Hematopoietic multipotent progenitor cell (in vitro differentiated cells): ENCODE data around the gene PALMD. TPM values are rescaled to one million over a fixed set of nuclear protein-coding genes. Genes with fewer than 3 reads are reported as not detected.

ENCODE experiments used
- DNase-seq, 3 donors: peaks; one replicate each; pipeline ENCODE4 v3.0.0-alpha.2; 2011 to 2015; ENCODE audit warnings: low read depth in 2 of 3, low spot score in 2 of 3
- total RNA-seq: library from RNA; depleted of rRNA; stranded (reverse); fragments of >200 nt; gene quantifications from one replicate; pipeline ENCODE4 v1.2.3, GENCODE V29; 2012

Gene PALMD, protein sequence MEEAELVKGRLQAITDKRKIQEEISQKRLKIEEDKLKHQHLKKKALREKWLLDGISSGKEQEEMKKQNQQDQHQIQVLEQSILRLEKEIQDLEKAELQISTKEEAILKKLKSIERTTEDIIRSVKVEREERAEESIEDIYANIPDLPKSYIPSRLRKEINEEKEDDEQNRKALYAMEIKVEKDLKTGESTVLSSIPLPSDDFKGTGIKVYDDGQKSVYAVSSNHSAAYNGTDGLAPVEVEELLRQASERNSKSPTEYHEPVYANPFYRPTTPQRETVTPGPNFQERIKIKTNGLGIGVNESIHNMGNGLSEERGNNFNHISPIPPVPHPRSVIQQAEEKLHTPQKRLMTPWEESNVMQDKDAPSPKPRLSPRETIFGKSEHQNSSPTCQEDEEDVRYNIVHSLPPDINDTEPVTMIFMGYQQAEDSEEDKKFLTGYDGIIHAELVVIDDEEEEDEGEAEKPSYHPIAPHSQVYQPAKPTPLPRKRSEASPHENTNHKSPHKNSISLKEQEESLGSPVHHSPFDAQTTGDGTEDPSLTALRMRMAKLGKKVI
- total RNA-seq: under 0.01 TPM

DNA sequence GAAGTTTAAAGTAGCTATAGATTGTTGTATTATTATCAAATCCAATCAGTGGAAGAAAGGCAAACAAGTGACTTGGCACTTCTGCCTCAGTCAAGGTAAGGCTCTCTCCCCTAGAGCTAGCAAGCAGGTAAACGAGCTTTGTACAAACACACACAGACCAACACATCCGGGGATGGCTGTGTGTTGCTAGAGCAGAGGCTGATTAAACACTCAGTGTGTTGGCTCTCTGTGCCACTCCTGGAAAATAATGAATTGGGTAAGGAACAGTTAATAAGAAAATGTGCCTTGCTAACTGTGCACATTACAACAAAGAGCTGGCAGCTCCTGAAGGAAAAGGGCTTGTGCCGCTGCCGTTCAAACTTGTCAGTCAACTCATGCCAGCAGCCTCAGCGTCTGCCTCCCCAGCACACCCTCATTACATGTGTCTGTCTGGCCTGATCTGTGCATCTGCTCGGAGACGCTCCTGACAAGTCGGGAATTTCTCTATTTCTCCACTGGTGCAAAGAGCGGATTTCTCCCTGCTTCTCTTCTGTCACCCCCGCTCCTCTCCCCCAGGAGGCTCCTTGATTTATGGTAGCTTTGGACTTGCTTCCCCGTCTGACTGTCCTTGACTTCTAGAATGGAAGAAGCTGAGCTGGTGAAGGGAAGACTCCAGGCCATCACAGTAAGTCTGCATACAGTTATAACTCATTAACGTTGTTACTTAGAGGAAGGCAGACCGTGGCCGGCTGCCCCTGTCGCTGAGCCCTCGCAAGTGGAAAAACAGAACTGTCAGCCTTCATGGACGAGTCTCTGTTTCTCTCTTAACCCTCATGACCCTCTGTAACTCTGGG, at the start of gene PALMD:
Gene PALMD (plus strand): TSS at position 415 of the 833 bp plus-strand sequence. CDS start 205 bp downstream, at position 620.
- DNase-seq: no peak

DNA sequence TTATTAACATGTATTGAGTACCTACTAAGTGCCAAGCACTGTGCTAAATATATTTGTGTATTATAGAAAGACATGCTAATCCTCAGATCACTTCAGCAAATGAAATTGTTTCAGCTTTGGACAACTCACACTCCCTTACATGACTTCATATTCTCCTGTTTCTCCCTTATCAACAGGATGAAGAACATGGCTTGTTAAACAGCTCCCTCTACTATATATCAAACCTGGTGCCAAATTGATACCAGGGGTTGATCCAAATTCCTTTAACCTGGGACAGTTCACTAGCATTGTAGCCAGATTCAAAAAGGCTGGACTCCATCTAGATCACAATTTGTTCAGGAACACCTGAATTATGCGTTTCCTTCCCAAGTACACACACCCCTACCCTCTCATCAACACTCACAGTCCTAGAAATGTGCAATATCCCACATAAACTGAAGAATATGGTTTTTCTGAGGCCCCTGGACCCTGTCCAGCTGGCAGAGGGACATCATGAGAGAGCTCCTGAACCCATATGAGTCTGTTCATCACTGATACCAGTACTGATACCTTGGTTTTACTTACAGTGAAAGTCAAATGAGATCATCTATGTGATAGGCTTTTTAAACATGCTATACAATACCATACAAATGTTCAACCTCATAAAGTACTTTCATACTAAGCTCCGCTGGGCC, 47.0 kb upstream of the PALMD start:
- no peak for DNase-seq

DNA sequence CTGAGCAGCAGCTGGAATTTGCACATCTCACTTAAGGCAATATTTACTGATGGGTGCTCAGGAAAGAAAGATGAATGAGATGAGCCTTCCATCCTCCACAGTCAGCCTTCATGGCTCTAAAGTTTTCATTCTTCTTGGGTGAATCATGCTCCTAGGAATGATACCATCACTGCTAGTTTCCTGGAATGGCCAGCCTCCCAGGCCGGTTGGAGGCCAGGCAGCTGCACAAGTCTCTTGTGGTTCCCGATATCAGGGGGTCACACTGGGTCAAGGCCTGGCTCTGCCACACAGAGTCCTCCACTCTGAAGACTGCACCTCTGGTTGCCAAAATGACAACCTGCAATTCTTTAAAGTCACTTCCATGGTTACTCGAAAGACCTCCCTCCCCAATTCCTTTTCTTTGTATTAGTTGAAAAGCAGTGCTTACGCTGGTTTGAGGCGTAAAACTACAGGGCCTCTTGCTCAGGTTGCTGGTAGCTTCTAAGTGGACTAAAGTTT, 46.2 kb upstream of the PALMD start:
- DNase-seq: no peak

DNA sequence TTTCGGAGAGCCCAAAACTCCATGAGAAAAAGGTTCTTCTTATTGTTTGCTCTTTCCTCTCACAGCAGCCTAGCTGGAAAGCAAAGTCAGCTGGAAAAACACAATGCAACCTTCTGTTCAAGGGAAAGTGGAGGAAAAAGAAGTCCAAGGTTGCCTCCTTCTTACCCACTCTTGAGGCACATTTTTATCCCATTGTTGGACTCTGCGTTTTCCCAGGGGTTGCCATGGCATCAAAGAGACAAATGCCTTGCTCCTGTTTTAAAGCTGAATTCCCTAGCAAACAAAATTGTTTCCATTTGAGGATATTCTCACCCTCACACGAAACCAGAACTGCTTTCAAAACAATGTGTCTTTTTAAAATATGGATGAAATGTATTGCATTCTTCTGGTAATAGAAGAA, 45.1 kb upstream of the PALMD start:
- DNase-seq: no peak

DNA sequence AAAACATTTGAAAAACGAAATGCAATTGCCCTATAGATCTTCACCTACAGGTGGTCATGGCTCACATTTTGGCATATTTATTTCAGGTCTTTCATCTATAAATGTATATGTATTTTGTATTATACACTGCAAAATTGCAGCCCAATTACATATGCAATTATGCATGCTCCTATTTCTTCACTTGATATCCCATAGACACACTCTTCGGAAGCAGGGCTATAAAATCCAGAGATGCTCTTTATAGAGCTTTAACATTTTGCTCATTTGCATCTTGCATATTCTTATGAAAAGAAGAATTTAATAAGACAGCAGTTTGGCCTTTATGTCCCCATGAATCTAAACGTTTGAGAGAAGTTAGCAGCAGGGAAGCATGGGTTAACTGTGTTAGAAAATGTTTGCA, 44.7 kb upstream of the PALMD start:
- no peak for DNase-seq

DNA sequence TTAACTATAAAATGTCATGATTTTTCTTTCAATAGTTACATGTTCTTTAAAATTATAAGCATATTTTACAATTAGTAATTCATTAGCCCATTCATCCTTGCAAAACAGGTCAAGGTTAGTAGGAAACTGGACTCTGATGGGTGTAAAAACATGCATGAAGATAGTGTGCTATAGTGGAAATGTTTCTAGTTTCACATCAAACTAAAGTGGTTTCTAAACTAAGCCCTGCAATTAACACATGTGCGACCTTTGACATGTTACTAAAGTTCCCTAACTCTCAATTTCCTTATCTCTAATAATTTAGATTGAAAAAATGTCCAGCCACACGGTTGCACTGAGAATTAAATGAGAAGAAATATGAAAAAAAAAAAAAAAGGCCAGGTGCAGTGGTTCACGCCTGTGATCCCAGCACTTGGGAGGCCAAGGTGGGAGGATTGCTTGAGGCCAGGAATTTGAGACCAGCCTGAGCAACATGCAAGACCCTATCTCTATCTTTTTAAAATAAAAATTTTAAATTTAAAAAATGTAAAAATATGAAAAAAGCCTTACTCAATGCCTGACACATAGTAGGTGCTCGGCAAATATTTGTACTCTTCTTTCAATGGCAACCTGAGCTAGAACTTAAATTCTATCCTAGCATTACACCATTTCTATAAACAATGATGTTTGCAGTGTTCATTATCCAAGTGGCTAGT, 44.1 kb upstream of the PALMD start:
- DNase-seq: no peak

DNA sequence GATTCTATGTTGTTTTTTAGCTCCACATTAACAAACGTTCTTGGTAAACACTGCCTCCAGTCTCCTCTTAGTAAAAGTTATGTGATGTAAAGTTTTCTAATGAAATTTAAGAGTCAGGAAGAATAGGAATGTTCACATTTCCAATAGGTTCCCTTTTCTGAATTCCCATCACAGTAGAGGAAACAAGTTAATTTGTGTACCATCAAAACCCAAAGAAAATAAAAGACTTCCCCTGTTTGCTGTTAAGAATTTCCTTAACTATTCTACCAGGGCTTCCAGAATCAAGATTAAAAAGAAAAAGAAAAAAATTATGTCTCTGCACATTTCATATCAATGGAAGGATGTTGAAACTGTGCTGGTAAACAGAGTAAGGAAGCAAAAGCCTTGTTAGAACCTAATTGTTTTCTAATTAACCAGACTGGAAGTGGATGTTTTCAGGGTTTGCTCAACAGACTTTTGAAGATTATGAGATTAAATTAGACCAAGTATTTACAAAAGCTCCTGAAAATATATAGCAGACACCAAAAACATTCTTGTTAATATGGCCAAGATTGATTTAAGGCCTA, 43.4 kb upstream of the PALMD start:
- no peak for DNase-seq

DNA sequence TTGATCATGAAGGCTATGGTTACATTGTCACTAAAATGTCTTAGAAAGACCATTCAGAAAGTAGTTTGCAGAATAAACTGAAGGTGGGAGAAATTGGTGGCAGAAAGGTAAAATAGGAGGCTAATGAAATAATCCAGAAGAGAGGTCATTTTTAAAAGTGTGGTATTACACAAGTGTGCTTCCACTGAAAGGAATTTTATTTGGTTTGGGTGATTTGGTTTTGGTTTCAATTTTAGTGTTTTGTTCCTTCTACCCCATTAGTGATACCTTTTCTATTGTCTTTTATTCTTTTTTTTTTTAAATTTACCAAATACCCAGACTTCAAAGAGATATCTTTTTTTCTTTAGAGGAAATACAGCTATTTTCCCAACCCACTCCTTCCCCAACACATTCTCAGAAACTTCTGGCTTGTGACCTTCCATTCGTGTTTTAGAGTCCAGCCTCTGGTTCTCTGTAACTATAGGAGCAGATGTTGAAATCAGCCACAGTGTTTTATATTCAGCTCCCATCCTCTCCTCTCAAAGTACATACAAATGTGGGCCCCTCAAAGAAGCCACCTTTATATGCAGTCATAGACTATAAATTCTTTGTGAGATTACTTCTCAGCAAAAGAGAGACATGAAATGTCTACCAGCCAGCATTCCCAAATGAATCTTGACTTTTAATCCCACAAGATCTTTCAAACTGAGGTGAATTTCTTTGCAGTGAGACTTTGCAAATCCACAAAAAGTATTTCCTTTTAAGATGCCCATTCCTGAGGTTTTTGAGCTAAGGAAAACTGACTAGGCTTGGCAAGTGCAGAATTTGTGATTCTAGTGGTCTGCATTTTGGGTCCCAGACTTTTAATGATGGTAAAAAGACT, 42.0 kb upstream of the PALMD start:
- no peak for DNase-seq

DNA sequence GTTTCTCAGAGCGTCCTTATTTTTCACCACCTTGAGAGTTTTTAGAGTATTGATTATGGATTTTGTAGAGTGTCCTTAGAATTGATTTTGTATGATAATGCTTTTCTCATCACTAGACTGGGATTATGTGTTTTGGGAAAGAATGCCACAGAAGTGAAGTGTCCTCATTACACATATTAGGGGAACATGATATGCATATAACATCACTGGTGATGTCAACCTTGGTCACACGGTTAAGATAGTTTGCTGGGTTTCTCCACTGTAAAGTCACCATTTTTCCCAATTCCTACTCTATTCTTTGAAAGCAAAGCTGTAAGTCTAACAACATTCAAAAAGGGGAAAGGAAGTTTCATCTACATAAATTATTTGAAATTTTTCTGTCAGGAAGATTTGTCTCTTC, 39.6 kb upstream of the PALMD start:
- no peak for DNase-seq

DNA sequence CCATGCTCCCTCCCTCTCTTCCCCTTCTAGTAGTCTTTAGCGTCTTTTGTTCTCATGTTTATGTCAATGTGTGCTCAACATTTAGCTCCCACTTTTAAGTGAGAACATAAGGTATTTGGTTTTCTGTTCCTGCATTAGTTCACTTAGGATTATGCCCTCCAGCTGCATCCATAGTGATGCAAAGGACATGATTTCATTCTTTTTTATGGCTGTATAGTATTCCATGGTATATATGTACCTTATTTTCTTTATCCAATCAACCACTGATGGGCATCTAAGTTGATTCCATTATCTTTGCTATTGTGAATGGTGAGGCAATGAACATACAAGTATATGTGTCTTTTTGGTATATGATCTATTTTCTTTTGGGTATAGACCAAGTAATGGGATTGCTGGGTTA, 38.3 kb upstream of the PALMD start:
- DNase-seq: no peak

DNA sequence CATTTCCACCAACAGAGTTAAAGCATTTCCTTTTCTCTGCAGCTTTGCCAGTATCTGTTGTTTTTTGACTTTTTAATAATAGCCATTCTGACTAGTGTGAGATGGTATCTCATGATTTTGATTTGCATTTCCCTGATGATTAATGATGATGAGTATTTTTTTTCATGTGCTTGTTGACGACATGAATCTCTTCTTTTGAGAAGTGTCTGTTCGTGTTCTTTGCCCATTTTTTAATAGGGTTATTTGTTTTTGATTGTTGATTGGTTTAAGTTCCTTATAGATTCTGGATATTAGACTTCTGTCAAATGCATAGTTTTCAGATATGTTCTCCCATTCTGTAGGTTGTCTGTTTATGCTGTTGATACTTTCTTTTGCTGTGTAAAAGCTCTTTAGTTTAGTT, 37.9 kb upstream of the PALMD start:
- DNase-seq: no peak

DNA sequence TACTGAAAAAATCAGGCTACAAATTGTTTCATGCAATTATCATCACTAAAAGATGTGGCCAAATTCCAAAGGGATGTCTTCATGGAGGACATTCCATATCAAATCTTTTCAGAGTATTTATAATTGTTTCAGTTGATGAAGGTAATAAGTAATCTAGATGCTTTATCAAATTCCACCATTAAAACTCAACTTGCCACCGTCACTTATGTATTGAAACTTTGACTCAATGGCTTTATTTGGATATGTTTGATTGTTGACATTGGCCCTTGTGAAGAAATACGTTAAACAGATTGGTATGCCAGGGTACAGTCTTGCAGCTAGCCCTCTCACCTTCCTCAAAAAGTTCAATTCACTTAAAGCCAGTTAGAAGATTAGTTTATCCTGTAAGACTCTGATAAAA, 32.2 kb upstream of the PALMD start:
- no peak for DNase-seq

DNA sequence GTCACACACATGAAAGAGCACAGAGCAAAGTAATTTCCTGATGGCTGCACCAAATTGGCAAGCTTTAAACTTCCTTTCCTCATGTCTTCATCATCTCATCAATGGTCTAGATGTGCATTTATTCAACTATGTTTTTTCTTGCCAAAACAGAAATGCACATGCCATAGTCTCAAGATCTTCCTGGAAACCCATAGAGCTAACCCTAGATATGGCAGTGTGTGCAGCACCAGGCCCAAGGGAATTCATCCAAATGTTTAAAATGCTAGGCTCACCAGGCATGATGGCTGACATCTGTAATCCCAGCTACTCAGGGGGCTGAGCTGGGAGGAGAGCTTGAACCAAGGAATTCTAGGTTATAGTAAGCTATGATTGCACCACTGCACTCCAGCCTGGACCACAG, 31.2 kb upstream of the PALMD start:
- no peak for DNase-seq

DNA sequence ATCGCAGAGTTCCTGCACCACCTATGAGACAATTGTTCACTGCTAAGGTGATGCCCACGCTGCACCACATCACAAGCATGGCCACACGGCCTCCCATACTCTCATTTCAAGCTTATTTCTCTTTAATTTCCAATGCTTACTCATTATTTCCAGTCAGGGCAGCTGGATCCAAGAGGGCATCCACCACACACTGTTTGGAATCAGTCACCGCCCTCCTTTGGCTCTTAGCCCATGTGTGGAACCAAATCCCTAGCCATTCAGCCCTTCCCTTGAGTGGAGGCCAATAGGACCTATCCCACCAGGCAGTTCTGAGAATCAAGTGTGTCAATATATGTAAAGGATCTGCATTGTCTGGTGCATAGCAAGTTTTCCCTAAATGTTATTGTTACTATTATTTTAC, 26.3 kb upstream of the PALMD start:
- DNase-seq: no peak

DNA sequence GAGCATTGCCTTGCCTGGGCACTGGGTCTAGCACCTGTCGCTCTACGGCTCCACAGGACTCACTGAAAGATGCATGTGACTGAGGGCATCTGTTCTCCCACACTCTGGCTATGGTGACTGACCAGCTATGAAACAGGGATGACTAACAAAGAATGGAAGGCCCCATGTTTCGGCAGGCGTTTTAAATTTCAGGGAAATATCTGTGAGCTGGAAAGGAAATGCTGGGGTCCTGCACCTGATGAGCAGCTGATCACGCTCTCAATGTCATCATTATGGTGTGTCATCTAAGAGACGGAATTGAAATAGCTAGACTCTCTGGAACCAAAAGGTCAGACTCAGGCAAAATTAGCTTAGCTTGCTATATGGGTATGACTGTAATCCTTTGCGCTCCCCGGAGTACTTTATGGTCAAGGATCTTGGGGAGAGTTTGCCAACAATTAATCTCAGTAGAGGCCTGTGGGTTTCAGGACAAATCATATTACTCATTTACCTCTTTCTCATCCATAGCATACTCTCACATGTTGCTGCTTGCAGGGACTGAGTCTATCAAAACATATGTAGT, 24.5 kb upstream of the PALMD start:
- no peak for DNase-seq

DNA sequence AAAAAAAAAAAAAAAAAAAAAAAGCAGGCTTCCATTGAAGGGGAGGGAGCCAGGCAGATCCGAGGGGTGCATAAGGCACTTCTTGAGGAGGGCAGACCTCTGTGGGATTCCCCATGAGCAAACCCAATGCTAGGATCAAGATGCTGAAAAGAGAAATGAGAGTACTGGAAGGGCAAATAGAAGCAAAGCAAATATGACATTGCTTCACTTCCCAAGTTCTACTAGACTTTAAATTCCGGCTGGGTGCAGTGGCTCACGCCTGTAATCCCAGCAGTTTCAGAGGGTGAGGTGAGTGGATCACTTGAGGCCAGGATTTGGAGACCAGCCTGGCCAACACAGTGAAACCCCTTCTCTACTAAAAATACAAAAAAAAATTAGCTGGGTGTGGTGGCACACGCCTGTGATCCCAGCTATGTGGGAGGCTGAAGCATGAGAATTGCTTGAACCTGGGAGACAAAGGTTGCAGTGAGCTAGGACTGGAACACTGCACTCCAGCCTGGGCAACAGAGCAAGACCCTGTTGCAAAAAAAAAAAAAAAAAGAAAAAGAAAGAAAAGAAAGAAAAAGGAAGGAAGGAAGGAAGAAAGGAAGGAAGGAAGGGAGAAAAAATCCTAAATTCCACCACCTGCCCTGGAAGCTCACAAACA, 23.1 kb upstream of the PALMD start:
- DNase-seq: no peak

DNA sequence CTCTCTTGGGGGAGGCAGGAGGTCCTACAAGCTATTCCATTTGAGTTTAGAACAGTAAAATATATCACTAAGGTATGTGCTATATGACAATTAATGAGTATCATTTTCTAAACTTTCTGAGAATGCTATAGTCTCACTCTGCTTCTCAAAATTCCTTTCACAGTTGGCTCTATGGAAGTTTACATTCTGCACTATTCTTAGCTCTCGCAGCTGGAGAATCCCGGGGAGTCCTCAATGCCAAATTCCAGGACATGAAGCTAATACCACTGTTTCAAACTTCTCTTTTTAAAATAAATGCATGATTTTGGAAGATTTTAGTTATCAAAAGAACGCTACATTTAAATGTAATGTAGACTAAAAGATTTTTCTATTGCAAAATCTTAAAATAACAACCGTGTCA, 22.4 kb upstream of the PALMD start:
- DNase-seq: no peak

DNA sequence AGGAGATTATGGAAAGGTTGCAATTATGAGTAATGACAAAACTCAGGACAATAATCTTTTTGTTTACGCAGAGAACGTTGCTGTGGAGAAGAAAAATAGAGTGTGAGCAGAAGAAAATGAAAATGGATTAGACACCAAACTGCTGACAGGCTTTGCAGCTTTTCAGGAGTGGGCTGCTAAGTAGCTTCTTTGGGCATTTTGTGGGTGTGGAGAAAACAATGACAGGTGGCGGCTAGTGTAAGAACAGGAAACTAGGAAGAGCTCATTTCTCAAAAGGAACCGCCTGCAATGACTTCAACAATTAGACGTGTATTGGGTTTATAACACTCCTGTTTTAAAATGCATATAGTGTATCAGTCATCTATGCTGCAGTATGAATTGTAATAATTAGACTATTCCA, 18.3 kb upstream of the PALMD start:
- DNase-seq: no peak
